Measurements from ENCODE around the gene WDR59.
A peak's percentile ranks its signal among the peaks of the same experiment; 100 is the strongest.
"Not testable (repeated sequence)": the region's sequence is repeated elsewhere in the genome, so short reads cannot be mapped to it uniquely, and the experiment has no call there.

The WDR59 gene
- 36.9 to 65.0 reads per million in 2 experiments for total RNA-seq

GRCh38 chr16:74984529-74985296 lies at the start of gene WDR59:
WDR59 (minus strand) TSS chr16:74985123; CDS start chr16:74985017, 106 bp downstream.
- peak; percentile 99 for DNase-seq (ENCODE audit: low read depth)

GRCh38 chr16:75032655-75033054 lies 47.7 kb upstream of the WDR59 start:
- no peak for DNase-seq (ENCODE audit: low read depth)

- DNase-seq (ENCODE audit: low read depth), result no peak
Observed at GRCh38 chr16:75029854-75030253, 44.9 kb upstream of the WDR59 start.

- no peak for DNase-seq (ENCODE audit: low read depth)
Observed at GRCh38 chr16:75028544-75029135, 43.7 kb upstream of the WDR59 start.

GRCh38 chr16:75027520-75028300 lies 42.8 kb upstream of the WDR59 start:
- no peak for DNase-seq (ENCODE audit: low read depth)

- DNase-seq (ENCODE audit: low read depth), result no peak
Observed at GRCh38 chr16:75026892-75027391, 42.0 kb upstream of the WDR59 start.

GRCh38 chr16:75026239-75026891 lies 41.4 kb upstream of the WDR59 start:
- DNase-seq (ENCODE audit: low read depth), result not testable (repeated sequence)

GRCh38 chr16:75025761-75026160 lies 40.8 kb upstream of the WDR59 start:
- no peak for DNase-seq (ENCODE audit: low read depth)

- no peak for DNase-seq (ENCODE audit: low read depth)
Observed at GRCh38 chr16:75024594-75024993, 39.7 kb upstream of the WDR59 start.

- no peak for DNase-seq (ENCODE audit: low read depth)
Observed at GRCh38 chr16:75024182-75024581, 39.3 kb upstream of the WDR59 start.

GRCh38 chr16:75023009-75023408 lies 38.1 kb upstream of the WDR59 start:
- no peak for DNase-seq (ENCODE audit: low read depth)

- DNase-seq (ENCODE audit: low read depth), result no peak
Observed at GRCh38 chr16:75022567-75022966, 37.6 kb upstream of the WDR59 start.

- no peak for DNase-seq (ENCODE audit: low read depth)
Observed at GRCh38 chr16:75021410-75021809, 36.5 kb upstream of the WDR59 start.

GRCh38 chr16:75019586-75019985 lies 34.7 kb upstream of the WDR59 start:
- no peak for DNase-seq (ENCODE audit: low read depth)

- no peak for DNase-seq (ENCODE audit: low read depth)
Observed at GRCh38 chr16:75019007-75019406, 34.1 kb upstream of the WDR59 start.

GRCh38 chr16:75017670-75018525 lies 33.0 kb upstream of the WDR59 start:
- no peak for DNase-seq (ENCODE audit: low read depth)

- not testable (repeated sequence) for DNase-seq (ENCODE audit: low read depth)
Observed at GRCh38 chr16:75016451-75017081, 31.6 kb upstream of the WDR59 start.

- DNase-seq (ENCODE audit: low read depth), result no peak
Observed at GRCh38 chr16:75014318-75014717, 29.4 kb upstream of the WDR59 start.

- not testable (repeated sequence) for DNase-seq (ENCODE audit: low read depth)
Observed at GRCh38 chr16:75013123-75013522, 28.2 kb upstream of the WDR59 start.

- no peak for DNase-seq (ENCODE audit: low read depth)
Observed at GRCh38 chr16:75012380-75013081, 27.6 kb upstream of the WDR59 start.

Measured in T follicular helper cell (primary cell).